RPMI8226 (cell line): ENCODE measurements around the gene QRICH1.

Experiments used
- DNase-seq: peaks from one replicate; pipeline ENCODE4 v3.0.0-alpha.2; 2015

The QRICH1 gene

GRCh38 chr3:48997102-48997635 lies 96.7 kb downstream of the QRICH1 start:
- DNase-seq: no peak

GRCh38 chr3:48996640-48997039 lies 97.2 kb downstream of the QRICH1 start:
- DNase-seq: no peak

- DNase-seq: no peak
Measured at GRCh38 chr3:48993834-48994233, 100.0 kb downstream of the QRICH1 start.

- no peak for DNase-seq
Measured at GRCh38 chr3:48991851-48992545, 101.9 kb downstream of the QRICH1 start.

GRCh38 chr3:48990636-48991469 lies 103.0 kb downstream of the QRICH1 start:
- peak; percentile 58 for DNase-seq

- peak; percentile 85 for DNase-seq
Measured at GRCh38 chr3:48989796-48990635, 103.9 kb downstream of the QRICH1 start, which contains the start of gene P4HTM. TSS of gene P4HTM (plus strand) at chr3:48990241. CDS start at chr3:48990257, 16 bp downstream.

GRCh38 chr3:48989126-48989795 lies 104.6 kb downstream of the QRICH1 start:
- DNase-seq: peak; percentile 18

- no peak for DNase-seq
Measured at GRCh38 chr3:48985831-48986376, 108.0 kb downstream of the QRICH1 start.

GRCh38 chr3:48984663-48985062 lies 109.2 kb downstream of the QRICH1 start:
- DNase-seq: no peak

GRCh38 chr3:48983096-48983495 lies 110.8 kb downstream of the QRICH1 start:
- no peak for DNase-seq

- no peak for DNase-seq
Measured at GRCh38 chr3:48982686-48983085, 111.2 kb downstream of the QRICH1 start.

- DNase-seq: no peak
Measured at GRCh38 chr3:48982016-48982415, 111.9 kb downstream of the QRICH1 start.

- DNase-seq: no peak
Measured at GRCh38 chr3:48980295-48980694, 113.6 kb downstream of the QRICH1 start.
